Gastroesophageal sphincter (tissue), 3 donors: Measurements from ENCODE around the gene PPM1M.

ENCODE experiments used
- CTCF ChIP-seq, 4 experiments: fragments of 200-600 bp in 2 of 4; fragments of 450-650 bp in 2 of 4; sonication (generic) in 1 of 4; IDR thresholded peaks; one replicate each; pipeline ENCODE4 v1.5.1; 2017 to 2019; ENCODE audit warnings: antibody characterized with exemption in 4 of 4, mild to moderate bottlenecking in 2 of 4, moderate library complexity in 2 of 4
- EP300 ChIP-seq: sonication (generic); formaldehyde crosslinking; IDR thresholded peaks from one replicate; pipeline ENCODE4 v1.6.1; 2017; ENCODE audit warnings: antibody characterized with exemption, mild to moderate bottlenecking
- POLR2A ChIP-seq, 2 donors: fragments of 450-650 bp; IDR thresholded peaks; one replicate each; pipeline ENCODE4 v1.6.1; 2017; ENCODE audit warnings: antibody characterized with exemption in 2 of 2, mild to moderate bottlenecking in 2 of 2, moderate library complexity in 1 of 2
- POLR2AphosphoS5 ChIP-seq: sonication (generic); formaldehyde crosslinking; IDR thresholded peaks from one replicate; pipeline ENCODE4 v1.6.1; 2017; ENCODE audit warnings: antibody characterized with exemption

GRCh38 chr3:52293491-52294319 is 48.1 kb downstream of the PPM1M start:
- TF ChIP-seq CTCF (IDR thresholded peaks at IDR 0.05) (no peak), POLR2AphosphoS5 (no peak), POLR2A (IDR thresholded peaks at IDR 0.05) (no peak), EP300 (no peak)
